ENCODE data around the gene LGALS16.

DNA sequence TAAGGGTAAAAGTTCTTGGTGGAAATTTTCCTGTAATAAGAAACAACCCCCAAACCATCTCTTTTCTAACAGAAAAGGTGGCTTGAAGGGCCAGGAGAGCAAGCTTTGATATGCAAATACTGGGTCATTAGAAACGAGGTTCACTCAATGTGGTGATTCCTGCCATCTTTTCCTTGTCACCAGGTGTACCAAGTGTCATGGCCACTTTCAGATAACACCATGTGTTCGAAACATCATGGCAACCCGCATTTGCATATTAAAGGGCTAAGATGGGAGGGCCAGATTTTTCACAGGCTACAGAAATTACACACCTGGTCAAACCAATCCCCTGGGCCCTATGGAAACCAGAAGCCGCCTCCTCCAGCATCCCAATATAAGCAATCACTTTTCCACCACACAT, 15.3 kb downstream of the LGALS16 start:
- TF ChIP-seq ARNTL (CRISPR knock-in tag; IDR thresholded peaks at IDR 0.05; ENCODE audit: borderline replicate concordance, low read depth) (no peak), TSHZ2 (CRISPR knock-in tag; IDR thresholded peaks at IDR 0.05) (no peak)
- TF ChIP-seq, protein P1, sequence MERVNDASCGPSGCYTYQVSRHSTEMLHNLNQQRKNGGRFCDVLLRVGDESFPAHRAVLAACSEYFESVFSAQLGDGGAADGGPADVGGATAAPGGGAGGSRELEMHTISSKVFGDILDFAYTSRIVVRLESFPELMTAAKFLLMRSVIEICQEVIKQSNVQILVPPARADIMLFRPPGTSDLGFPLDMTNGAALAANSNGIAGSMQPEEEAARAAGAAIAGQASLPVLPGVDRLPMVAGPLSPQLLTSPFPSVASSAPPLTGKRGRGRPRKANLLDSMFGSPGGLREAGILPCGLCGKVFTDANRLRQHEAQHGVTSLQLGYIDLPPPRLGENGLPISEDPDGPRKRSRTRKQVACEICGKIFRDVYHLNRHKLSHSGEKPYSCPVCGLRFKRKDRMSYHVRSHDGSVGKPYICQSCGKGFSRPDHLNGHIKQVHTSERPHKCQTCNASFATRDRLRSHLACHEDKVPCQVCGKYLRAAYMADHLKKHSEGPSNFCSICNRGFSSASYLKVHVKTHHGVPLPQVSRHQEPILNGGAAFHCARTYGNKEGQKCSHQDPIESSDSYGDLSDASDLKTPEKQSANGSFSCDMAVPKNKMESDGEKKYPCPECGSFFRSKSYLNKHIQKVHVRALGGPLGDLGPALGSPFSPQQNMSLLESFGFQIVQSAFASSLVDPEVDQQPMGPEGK (CRISPR knock-in tag; IDR thresholded peaks at IDR 0.05; ENCODE audit: borderline replicate concordance): no peak
